SU-DHL-6 (cell line): ENCODE measurements around the gene LILRA5.

Experiments
- H2AFZ ChIP-seq: fragments of 200-600 bp; sonication (generic); 2 replicates; pipeline ENCODE4 v1.6.1; 2014; ENCODE audit warnings: low read depth, mild to moderate bottlenecking, moderate library complexity, mixed read lengths, antibody characterized with exemption, low read length; ENCODE audit not compliant: severe bottlenecking
- H3F3A ChIP-seq: fragments of 200-600 bp; shearing (Covaris generic); 2 replicates; pipeline ENCODE4 v1.6.0; 2016; ENCODE audit warnings: antibody characterized with exemption, mild to moderate bottlenecking; ENCODE audit not compliant: insufficient read depth
- H3K27ac ChIP-seq: fragments of 200-600 bp; sonication (generic); 2 replicates; pipeline ENCODE4 v1.5.1; 2016; ENCODE audit warnings: low read depth, mild to moderate bottlenecking, low read length, moderate library complexity, mixed read lengths
- H3K27me3 ChIP-seq: fragments of 200-600 bp; sonication (generic), shearing (Covaris generic); 2 replicates; pipeline ENCODE4 v1.6.0; 2014; ENCODE audit warnings: mild to moderate bottlenecking, low read length
- H3K36me3 ChIP-seq: fragments of 200-600 bp; sonication (generic); 2 replicates; pipeline ENCODE4 v1.6.1; 2014; ENCODE audit warnings: mild to moderate bottlenecking, low read length, mixed read lengths
- H3K4me2 ChIP-seq: fragments of 300-600, 200-600 bp; shearing (Covaris generic), sonication (generic); 2 replicates; pipeline ENCODE4 v1.6.0; 2014; ENCODE audit warnings: low read length, low read depth, mild to moderate bottlenecking; ENCODE audit not compliant: poor library complexity, severe bottlenecking
- H3K4me3 ChIP-seq: fragments of 200-600 bp; sonication (generic); 2 replicates; pipeline ENCODE4 v1.5.1; 2014; ENCODE audit warnings: antibody characterized with exemption, low read length, mild to moderate bottlenecking, mixed read lengths; ENCODE audit not compliant: insufficient read depth, poor library complexity, severe bottlenecking
- H3K79me2 ChIP-seq: fragments of 200-600 bp; sonication (generic); 2 replicates; pipeline ENCODE4 v1.6.1; 2014; ENCODE audit warnings: mild to moderate bottlenecking, low read length, moderate library complexity; ENCODE audit not compliant: insufficient read depth
- H3K9ac ChIP-seq: fragments of 200-600 bp; sonication (generic); 2 replicates; pipeline ENCODE4 v1.7.0; 2014; ENCODE audit warnings: mild to moderate bottlenecking, low read length
- H3K9me2 ChIP-seq: fragments of 200-600 bp; sonication (generic); replicated peaks from 2 replicates; pipeline ENCODE4 v1.6.1; 2014; ENCODE audit warnings: low read length; ENCODE audit not compliant: insufficient read depth
- H3K9me3 ChIP-seq: fragments of 200-600 bp; sonication (generic); 2 replicates; pipeline ENCODE4 v1.6.1; 2014; ENCODE audit warnings: low read length, mixed read lengths; ENCODE audit not compliant: insufficient read depth
- H4K20me1 ChIP-seq: fragments of 200-600 bp; sonication (generic); 2 replicates; pipeline ENCODE4 v1.6.1; 2014; ENCODE audit warnings: low read depth, mild to moderate bottlenecking, antibody characterized with exemption, low read length, moderate library complexity, mixed read lengths
- CTCF ChIP-seq: fragments of 200-600 bp; sonication (generic); IDR thresholded peaks from one replicate; pipeline ENCODE4 v1.5.1; 2017; ENCODE audit warnings: antibody characterized with exemption, mild to moderate bottlenecking, low read length, moderate library complexity; ENCODE audit not compliant: insufficient read depth, poor library complexity, severe bottlenecking
- EZH2phosphoT487 ChIP-seq: fragments of 200-600 bp; sonication (generic), shearing (Covaris generic); conservative IDR thresholded peaks from 2 replicates; pipeline ENCODE4 v1.6.1; 2018; ENCODE audit warnings: mild to moderate bottlenecking, antibody characterized with exemption, low read length, moderate library complexity, mixed read lengths

LILRA5 gene

GRCh38 chr19:54262066-54262465 is 50.9 kb downstream of the LILRA5 start:
- H2AFZ ChIP-seq = no peak overlapping the region
- H3K27me3 ChIP-seq = no peaks in the 10 kb centered on the region
- no peak overlapping the region for H3K4me2 ChIP-seq
- H3K79me2 ChIP-seq = no peaks in the 10 kb centered on the region
- H3K27ac ChIP-seq = no peak overlapping the region
- TF ChIP-seq CTCF (no peak), EZH2phosphoT487 (no peak)
- H3F3A ChIP-seq = no peaks in the 10 kb centered on the region
- H3K9me2 ChIP-seq = no peaks in the 10 kb centered on the region
- no peaks in the 10 kb centered on the region for H4K20me1 ChIP-seq
- no peak overlapping the region for H3K4me3 ChIP-seq
- no peaks in the 10 kb centered on the region for H3K36me3 ChIP-seq
- no peaks in the 10 kb centered on the region for H3K9me3 ChIP-seq
- no peak overlapping the region for H3K9ac ChIP-seq

GRCh38 chr19:54257116-54257480 is 55.9 kb downstream of the LILRA5 start, which contains the start of gene LILRB5:
Gene LILRB5 (minus strand): TSS chr19:54257273. CDS start chr19:54257193, 80 bp downstream.
- no peak within 1 kb of the TSS for H3K27ac ChIP-seq
- H3K79me2 ChIP-seq = no peaks in the 10 kb centered on the region
- H3K27me3 ChIP-seq = no peaks in the 10 kb centered on the region
- H3K4me3 ChIP-seq = no peak within 1 kb of the TSS
- H4K20me1 ChIP-seq = no peaks in the 10 kb centered on the region
- no peak within 1 kb of the TSS for H3K9ac ChIP-seq
- TF ChIP-seq CTCF (no peak), EZH2phosphoT487 (no peak)
- H3K9me3 ChIP-seq = no peaks in the 10 kb centered on the region
- H3K36me3 ChIP-seq = no peaks in the 10 kb centered on the region
- H3F3A ChIP-seq = no peaks in the 10 kb centered on the region
- no peaks in the 10 kb centered on the region for H3K9me2 ChIP-seq
- no peak within 1 kb of the TSS for H2AFZ ChIP-seq
- no peak within 1 kb of the TSS for H3K4me2 ChIP-seq
